ENCODE measurements around the gene TTC23L.

TTC23L gene

GRCh38 chr5:34843497-34843896 is 4.5 kb downstream of the TTC23L start:
- H3K79me2 ChIP-seq (ENCODE audit: low read length): no peaks in the 10 kb centered on the region
- no peak overlapping the region for H2AFZ ChIP-seq (ENCODE audit: low read depth, low read length)
- H3K4me2 ChIP-seq (ENCODE audit: low read length): no peak overlapping the region
- no peak for TF ChIP-seq CTCF (IDR thresholded peaks at IDR 0.05; ENCODE audit: low read depth, low read length)
- TF ChIP-seq EZH2phosphoT487 (IDR thresholded peaks at IDR 0.05; ENCODE audit: low read depth): no peak
- H3K4me3 ChIP-seq (ENCODE audit: low read length): no peak overlapping the region
- no peaks in the 10 kb centered on the region for H3K9me3 ChIP-seq (ENCODE audit: insufficient read depth, low read length)
- no peak overlapping the region for H3K27ac ChIP-seq (ENCODE audit: low read length)
- H3K27me3 ChIP-seq (ENCODE audit: low read depth, low read length): no peaks in the 10 kb centered on the region
- no peaks in the 10 kb centered on the region for H3K36me3 ChIP-seq (replicated peaks; ENCODE audit: low read depth, low read length)
- H4K20me1 ChIP-seq (ENCODE audit: insufficient read depth, low read length): no peaks in the 10 kb centered on the region
- peaks cover 4% of the 10 kb centered on the region for H3K4me1 ChIP-seq (ENCODE audit: low read length)
- no peak overlapping the region for H3K9ac ChIP-seq (ENCODE audit: low read length)

- no peaks in the 10 kb centered on the region for H3K27me3 ChIP-seq (ENCODE audit: low read depth, low read length)
- no peaks in the 10 kb centered on the region for H3K36me3 ChIP-seq (replicated peaks; ENCODE audit: low read depth, low read length)
- no peak overlapping the region for H3K27ac ChIP-seq (ENCODE audit: low read length)
- H3K9me3 ChIP-seq (ENCODE audit: insufficient read depth, low read length): no peaks in the 10 kb centered on the region
- H2AFZ ChIP-seq (ENCODE audit: low read depth, low read length): no peak overlapping the region
- H3K4me2 ChIP-seq (ENCODE audit: low read length): no peak overlapping the region
- no peaks in the 10 kb centered on the region for H3K79me2 ChIP-seq (ENCODE audit: low read length)
- no peak for TF ChIP-seq CTCF (IDR thresholded peaks at IDR 0.05; ENCODE audit: low read depth, low read length)
- TF ChIP-seq EZH2phosphoT487 (IDR thresholded peaks at IDR 0.05; ENCODE audit: low read depth): no peak
- no peak overlapping the region for H3K9ac ChIP-seq (ENCODE audit: low read length)
- H3K4me1 ChIP-seq (ENCODE audit: low read length): peaks cover 3% of the 10 kb centered on the region
- no peaks in the 10 kb centered on the region for H4K20me1 ChIP-seq (ENCODE audit: insufficient read depth, low read length)
- H3K4me3 ChIP-seq (ENCODE audit: low read length): no peak overlapping the region
These were observed 5.1 kb downstream of the TTC23L start for GRCh38 chr5:34844106-34844505.

GRCh38 chr5:34844999-34845398 is 6.0 kb downstream of the TTC23L start:
- Histone ChIP-seq H3K27me3 (ENCODE audit: low read depth, low read length) (no peaks in the 10 kb centered on the region), H3K4me1 (ENCODE audit: low read length) (no peaks in the 10 kb centered on the region), H3K4me3 (ENCODE audit: low read length) (no peak overlapping the region), H4K20me1 (ENCODE audit: insufficient read depth, low read length) (no peaks in the 10 kb centered on the region), H3K27ac (ENCODE audit: low read length) (no peak overlapping the region), H3K9ac (ENCODE audit: low read length) (no peak overlapping the region), H3K9me3 (ENCODE audit: insufficient read depth, low read length) (no peaks in the 10 kb centered on the region), H3K36me3 (replicated peaks; ENCODE audit: low read depth, low read length) (no peaks in the 10 kb centered on the region), H3K79me2 (ENCODE audit: low read length) (no peaks in the 10 kb centered on the region), H3K4me2 (ENCODE audit: low read length) (no peak overlapping the region), H2AFZ (ENCODE audit: low read depth, low read length) (no peak overlapping the region)
- TF ChIP-seq EZH2phosphoT487 (IDR thresholded peaks at IDR 0.05; ENCODE audit: low read depth) (no peak), CTCF (IDR thresholded peaks at IDR 0.05; ENCODE audit: low read depth, low read length) (no peak)

GRCh38 chr5:34847056-34847455 is 8.1 kb downstream of the TTC23L start:
- no peaks in the 10 kb centered on the region for H3K27me3 ChIP-seq (ENCODE audit: low read depth, low read length)
- H3K79me2 ChIP-seq (ENCODE audit: low read length): no peaks in the 10 kb centered on the region
- no peaks in the 10 kb centered on the region for H4K20me1 ChIP-seq (ENCODE audit: insufficient read depth, low read length)
- H2AFZ ChIP-seq (ENCODE audit: low read depth, low read length): no peak overlapping the region
- no peaks in the 10 kb centered on the region for H3K9me3 ChIP-seq (ENCODE audit: insufficient read depth, low read length)
- H3K9ac ChIP-seq (ENCODE audit: low read length): no peak overlapping the region
- H3K4me2 ChIP-seq (ENCODE audit: low read length): no peak overlapping the region
- no peak overlapping the region for H3K27ac ChIP-seq (ENCODE audit: low read length)
- H3K36me3 ChIP-seq (replicated peaks; ENCODE audit: low read depth, low read length): no peaks in the 10 kb centered on the region
- TF ChIP-seq EZH2phosphoT487 (IDR thresholded peaks at IDR 0.05; ENCODE audit: low read depth) (no peak), CTCF (IDR thresholded peaks at IDR 0.05; ENCODE audit: low read depth, low read length) (no peak)
- no peak overlapping the region for H3K4me3 ChIP-seq (ENCODE audit: low read length)
- H3K4me1 ChIP-seq (ENCODE audit: low read length): no peaks in the 10 kb centered on the region
